KMS-11 (cell line): Measurements from ENCODE around the gene MVB12B.

Experiments used
- H2AFZ ChIP-seq: fragments of 200-600 bp; sonication (generic); 2 replicates; pipeline ENCODE4 v1.6.1; 2016; ENCODE audit warnings: antibody characterized with exemption, mixed run types, low read depth
- H3K27ac ChIP-seq: fragments of 200-600 bp; sonication (generic); 2 replicates; pipeline ENCODE4 v1.6.1; 2016; ENCODE audit warnings: mild to moderate bottlenecking, mixed run types
- H3K27me3 ChIP-seq: fragments of 200-600 bp; sonication (generic); 2 replicates; pipeline ENCODE4 v1.6.1; 2017; ENCODE audit warnings: mild to moderate bottlenecking, low read depth, mixed run types, moderate library complexity; ENCODE audit not compliant: insufficient read depth
- H3K36me3 ChIP-seq: fragments of 200-600 bp; sonication (generic); 2 replicates; pipeline ENCODE4 v1.6.1; 2017; ENCODE audit warnings: mild to moderate bottlenecking, mixed run types; ENCODE audit not compliant: insufficient read depth
- H3K4me1 ChIP-seq: fragments of 200-600 bp; sonication (generic); 2 replicates; pipeline ENCODE4 v1.6.1; 2016; ENCODE audit warnings: mild to moderate bottlenecking, low read depth, mixed run types; ENCODE audit not compliant: poor library complexity, severe bottlenecking
- H3K4me2 ChIP-seq: fragments of 200-600 bp; sonication (generic); 2 replicates; pipeline ENCODE4 v1.7.0; 2016; ENCODE audit warnings: mild to moderate bottlenecking, mixed run types
- H3K4me3 ChIP-seq: fragments of 200-600 bp; sonication (generic); IDR thresholded peaks from 2 replicates; pipeline ENCODE4 v1.6.1; 2017; ENCODE audit warnings: low read depth, low read length, mixed read lengths; ENCODE audit not compliant: insufficient read depth
- H3K79me2 ChIP-seq: fragments of 200-600 bp; sonication (generic); 2 replicates; pipeline ENCODE4 v1.6.1; 2016; ENCODE audit warnings: low read depth, mixed run types; ENCODE audit not compliant: insufficient read depth
- H3K9ac ChIP-seq: fragments of 200-600 bp; sonication (generic); 2 replicates; pipeline ENCODE4 v1.6.1; 2016; ENCODE audit warnings: mild to moderate bottlenecking, mixed run types
- H4K20me1 ChIP-seq: fragments of 200-600 bp; sonication (generic); 2 replicates; pipeline ENCODE4 v1.6.1; 2016; ENCODE audit warnings: mild to moderate bottlenecking, mixed run types; ENCODE audit not compliant: insufficient read depth
- CTCF ChIP-seq: fragments of 200-600 bp; sonication (generic); conservative IDR thresholded peaks from 2 replicates; pipeline ENCODE4 v1.6.1; 2017; ENCODE audit warnings: low read depth, mild to moderate bottlenecking, antibody characterized with exemption, low read length, moderate library complexity, mixed read lengths

The MVB12B gene

GRCh38 chr9:126363250-126363649 is 36.6 kb downstream of the MVB12B start:
- no peak overlapping the region for H2AFZ ChIP-seq
- H3K4me1 ChIP-seq: no peaks in the 10 kb centered on the region
- H3K4me3 ChIP-seq: no peak overlapping the region
- H3K27ac ChIP-seq: no peak overlapping the region
- no peak overlapping the region for H3K9ac ChIP-seq
- TF ChIP-seq CTCF: no peak
- H3K27me3 ChIP-seq: no peaks in the 10 kb centered on the region
- H4K20me1 ChIP-seq: no peaks in the 10 kb centered on the region
- H3K4me2 ChIP-seq: no peak overlapping the region
- H3K36me3 ChIP-seq: no peaks in the 10 kb centered on the region
- no peaks in the 10 kb centered on the region for H3K79me2 ChIP-seq

- Histone ChIP-seq H3K36me3 (no peaks in the 10 kb centered on the region), H3K4me2 (no peak overlapping the region), H4K20me1 (no peaks in the 10 kb centered on the region), H2AFZ (no peak overlapping the region), H3K4me1 (no peaks in the 10 kb centered on the region), H3K79me2 (no peaks in the 10 kb centered on the region), H3K4me3 (no peak overlapping the region), H3K27ac (no peak overlapping the region), H3K9ac (no peak overlapping the region), H3K27me3 (no peaks in the 10 kb centered on the region)
- TF ChIP-seq CTCF: no peak
Measured at GRCh38 chr9:126363847-126364671, 37.4 kb downstream of the MVB12B start.

- no peaks in the 10 kb centered on the region for H3K4me1 ChIP-seq
- no peak overlapping the region for H3K27ac ChIP-seq
- H3K27me3 ChIP-seq: no peaks in the 10 kb centered on the region
- H3K36me3 ChIP-seq: no peaks in the 10 kb centered on the region
- no peak overlapping the region for H3K4me3 ChIP-seq
- no peaks in the 10 kb centered on the region for H4K20me1 ChIP-seq
- no peaks in the 10 kb centered on the region for H3K79me2 ChIP-seq
- no peak overlapping the region for H3K4me2 ChIP-seq
- TF ChIP-seq CTCF: no peak
- no peak overlapping the region for H2AFZ ChIP-seq
- H3K9ac ChIP-seq: no peak overlapping the region
Measured at GRCh38 chr9:126365780-126366179, 39.2 kb downstream of the MVB12B start.

GRCh38 chr9:126366366-126367011 is 39.9 kb downstream of the MVB12B start:
- Histone ChIP-seq H4K20me1 (no peaks in the 10 kb centered on the region), H3K79me2 (no peaks in the 10 kb centered on the region), H3K9ac (no peak overlapping the region), H2AFZ (no peak overlapping the region), H3K4me2 (no peak overlapping the region), H3K4me1 (no peaks in the 10 kb centered on the region), H3K27ac (no peak overlapping the region), H3K4me3 (no peak overlapping the region), H3K36me3 (no peaks in the 10 kb centered on the region), H3K27me3 (no peaks in the 10 kb centered on the region)
- TF ChIP-seq CTCF: no peak
